GM19035 (cell line): ENCODE data around the gene C14orf132.
"Not testable (repeated sequence)": the region's sequence is repeated elsewhere in the genome, so short reads cannot be mapped to it uniquely, and the experiment has no call there.

ENCODE experiments used
- ATAC-seq: cut with Tn5 transposase; IDR thresholded peaks from one replicate; pipeline ENCODE4 v1.9.1; 2021; ENCODE audit not compliant: unreplicated experiment

Gene C14orf132

DNA sequence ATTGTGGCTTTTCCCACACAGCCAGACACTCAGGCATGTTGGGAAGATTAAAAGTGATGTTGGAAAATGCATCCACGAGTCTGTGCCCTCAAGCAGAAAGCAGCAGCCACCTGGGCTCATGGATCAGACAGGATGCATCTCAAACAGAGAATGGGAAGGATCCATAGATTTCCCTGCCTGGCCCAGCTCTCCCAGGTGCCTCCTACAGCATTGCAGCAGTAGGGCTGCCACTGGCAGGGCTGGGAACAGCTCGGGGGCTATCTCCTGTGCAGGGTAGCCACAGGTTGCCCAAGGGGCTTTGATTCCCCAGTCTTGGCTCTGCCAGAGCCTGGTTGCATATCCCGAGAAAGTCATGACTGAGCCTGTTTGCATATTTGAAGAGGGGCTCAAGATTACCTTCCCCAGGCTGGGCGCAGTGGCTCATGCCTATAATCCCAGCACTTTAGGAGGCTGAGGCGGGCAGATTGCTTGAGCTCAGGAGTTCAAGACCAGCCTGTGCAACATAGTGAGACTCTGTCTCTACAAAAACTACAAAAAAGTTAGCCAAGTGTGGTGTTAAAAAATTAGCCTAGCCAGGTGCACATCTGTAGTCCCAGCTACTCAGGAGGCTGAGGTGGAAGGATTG, 19.5 kb downstream of the C14orf132 start:
- ATAC-seq = no peak

GRCh38 chr14:96059519-96060135, 20.5 kb downstream of the C14orf132 start:
- ATAC-seq = no peak

- ATAC-seq = no peak
These were observed 21.2 kb downstream of the C14orf132 start for GRCh38 chr14:96060186-96060933.

DNA sequence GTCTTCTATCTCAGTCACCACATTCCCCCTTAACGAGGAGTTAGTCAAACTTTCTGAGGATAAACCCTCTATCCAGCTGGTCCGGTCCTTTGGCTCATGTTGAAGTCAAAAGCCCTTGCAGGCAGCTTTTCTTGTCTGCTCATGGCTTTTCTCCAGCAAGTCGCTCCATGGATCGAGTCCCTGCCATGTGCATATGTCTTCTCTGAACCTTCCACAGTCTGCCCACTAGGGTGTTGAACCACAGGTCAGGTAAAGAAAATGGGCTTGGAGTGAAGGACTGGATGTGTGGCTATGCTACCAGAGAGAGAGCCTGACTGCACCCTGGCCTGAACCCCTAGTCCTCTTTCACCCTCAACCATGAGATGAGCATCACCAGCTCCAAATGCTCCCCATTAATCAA, 22.8 kb downstream of the C14orf132 start:
- no peak for ATAC-seq

DNA sequence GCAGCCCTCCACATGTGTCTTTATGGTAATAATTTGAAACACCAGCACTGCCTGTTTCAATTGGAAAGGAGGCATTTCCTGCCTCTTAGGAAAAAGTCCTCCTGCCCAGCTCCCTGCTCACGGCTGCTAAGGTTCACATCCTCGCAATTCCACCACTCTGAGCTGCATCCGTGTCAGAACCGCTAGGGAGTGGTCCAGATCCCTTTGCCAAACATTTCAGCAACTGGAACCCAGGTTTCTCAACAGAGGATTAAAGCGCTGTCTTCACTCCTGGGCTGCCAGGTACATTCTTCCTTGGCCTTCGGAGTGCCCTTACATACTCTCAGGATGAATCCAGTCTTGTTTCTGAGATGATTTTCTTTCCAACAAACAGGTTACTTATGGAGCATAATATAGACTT, 23.3 kb downstream of the C14orf132 start:
- ATAC-seq = no peak

- ATAC-seq = no peak
These were observed 25.7 kb downstream of the C14orf132 start for GRCh38 chr14:96064866-96065265.

DNA sequence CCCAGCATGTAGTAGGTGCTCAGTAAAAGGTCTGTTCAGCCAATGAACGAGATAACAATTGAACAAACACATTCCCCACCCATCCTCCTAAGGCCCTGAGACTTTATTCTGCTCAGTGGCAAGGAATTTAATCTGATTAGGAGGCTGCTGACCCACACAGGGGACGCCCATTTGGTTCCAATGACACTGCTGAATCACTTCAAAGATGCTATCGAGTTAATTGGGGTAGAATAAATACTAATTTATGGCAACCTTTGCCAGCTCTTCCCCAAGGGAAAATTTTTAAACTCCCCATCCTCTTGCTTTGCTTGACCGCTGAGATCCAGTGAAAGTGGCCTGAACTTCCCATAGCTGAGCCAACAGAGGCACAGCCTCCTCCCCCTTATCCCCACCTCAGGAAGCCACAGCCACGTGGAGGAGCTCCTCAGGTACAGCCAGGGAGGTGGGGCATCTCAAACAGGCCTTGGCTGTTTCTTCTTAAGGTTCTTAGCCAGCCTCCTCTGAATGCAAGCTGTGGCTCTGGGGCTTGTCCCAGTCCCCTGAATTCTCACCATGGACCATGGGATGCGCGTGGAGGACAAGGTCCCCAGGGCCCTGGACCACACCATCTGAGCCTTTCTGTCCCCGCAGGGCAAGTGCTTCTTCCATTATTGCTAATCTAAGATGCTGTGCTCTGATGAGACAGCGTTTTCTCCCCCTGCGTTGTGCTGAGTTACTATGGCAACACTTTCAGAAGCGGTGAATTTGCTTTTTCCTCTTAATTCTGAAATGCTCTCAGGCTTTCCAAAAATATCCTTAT, 26.7 kb downstream of the C14orf132 start:
- ATAC-seq = no peak

DNA sequence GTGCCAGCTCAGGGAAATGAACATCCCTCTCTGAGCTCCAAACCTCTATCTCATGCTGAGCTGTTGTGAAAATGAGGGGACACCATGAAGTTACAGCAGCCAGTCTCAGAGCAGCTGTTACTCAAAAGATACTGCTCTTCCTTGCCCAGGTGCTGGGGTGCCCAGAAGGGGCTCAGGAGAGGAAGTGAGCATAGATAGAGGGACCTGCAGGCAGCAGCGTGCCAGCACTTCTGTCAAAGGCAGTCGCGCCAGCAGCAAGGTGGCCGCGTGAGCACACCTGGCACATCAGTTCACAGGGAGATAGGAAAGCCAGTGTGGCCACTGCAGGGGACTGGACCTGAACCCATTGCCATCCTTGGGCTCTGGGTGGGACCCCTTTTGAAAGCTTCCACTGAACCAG, 27.8 kb downstream of the C14orf132 start:
- no peak for ATAC-seq

GRCh38 chr14:96067985-96068930, 29.1 kb downstream of the C14orf132 start:
- ATAC-seq = no peak

DNA sequence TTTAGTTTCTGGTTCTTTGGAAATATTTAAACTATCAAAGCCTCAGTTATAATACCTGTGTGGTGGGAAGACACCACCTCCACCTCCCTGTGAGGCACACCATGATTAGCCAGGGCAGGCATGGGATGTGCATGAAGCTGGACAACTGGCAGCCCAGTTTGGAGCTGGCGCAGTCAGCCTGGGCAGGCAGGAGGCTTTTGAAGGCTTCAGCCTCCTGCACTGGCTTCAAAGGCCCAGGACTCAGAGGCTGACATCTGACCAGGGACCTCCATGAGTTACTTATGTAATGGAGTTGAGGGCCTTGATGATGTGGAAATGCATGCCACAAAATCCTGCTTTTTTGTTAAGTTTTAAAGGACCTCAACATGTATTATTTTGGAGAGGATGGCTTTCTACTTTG, 30.3 kb downstream of the C14orf132 start:
- no peak for ATAC-seq

GRCh38 chr14:96071561-96071960, 32.4 kb downstream of the C14orf132 start:
- ATAC-seq = no peak

- ATAC-seq = no peak
These were observed 32.9 kb downstream of the C14orf132 start for GRCh38 chr14:96072076-96072475.

GRCh38 chr14:96072746-96073145, 33.6 kb downstream of the C14orf132 start:
- no peak for ATAC-seq

- ATAC-seq = not testable (repeated sequence)
These were observed 34.3 kb downstream of the C14orf132 start for GRCh38 chr14:96073260-96074039.

DNA sequence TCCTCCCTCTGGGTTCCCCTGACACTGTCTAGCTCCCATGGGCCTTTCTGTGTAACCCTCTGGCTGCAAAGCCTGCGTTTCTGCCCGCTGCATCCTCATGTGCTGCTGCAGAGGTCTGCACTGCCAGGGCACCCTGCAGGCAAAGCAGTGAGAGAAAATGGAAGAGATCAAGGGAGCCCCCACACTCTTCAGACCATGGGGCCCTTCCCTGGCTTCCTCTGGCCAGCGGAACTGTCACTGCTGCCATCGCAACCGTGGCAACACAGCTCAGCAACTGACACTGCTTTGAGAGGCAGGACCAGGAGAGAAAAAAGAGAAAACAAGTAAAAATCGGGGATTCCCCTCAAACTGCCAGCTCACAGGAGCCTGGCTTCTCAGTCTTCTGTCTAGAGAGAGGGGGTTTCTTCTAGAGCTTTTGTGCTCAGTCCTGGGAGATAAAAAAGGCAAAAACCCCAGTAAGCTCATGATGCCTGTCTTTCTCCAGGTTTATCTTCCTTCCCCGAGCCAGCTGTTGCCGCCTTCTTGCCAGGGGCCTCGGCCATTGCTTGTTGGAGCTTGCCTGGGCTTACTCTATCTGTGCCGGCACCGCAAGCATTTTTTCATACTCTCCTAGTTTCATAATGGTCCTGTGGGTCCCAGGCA, 38.9 kb downstream of the C14orf132 start:
- ATAC-seq = no peak

GRCh38 chr14:96078625-96079016, 39.5 kb downstream of the C14orf132 start:
- ATAC-seq = no peak

DNA sequence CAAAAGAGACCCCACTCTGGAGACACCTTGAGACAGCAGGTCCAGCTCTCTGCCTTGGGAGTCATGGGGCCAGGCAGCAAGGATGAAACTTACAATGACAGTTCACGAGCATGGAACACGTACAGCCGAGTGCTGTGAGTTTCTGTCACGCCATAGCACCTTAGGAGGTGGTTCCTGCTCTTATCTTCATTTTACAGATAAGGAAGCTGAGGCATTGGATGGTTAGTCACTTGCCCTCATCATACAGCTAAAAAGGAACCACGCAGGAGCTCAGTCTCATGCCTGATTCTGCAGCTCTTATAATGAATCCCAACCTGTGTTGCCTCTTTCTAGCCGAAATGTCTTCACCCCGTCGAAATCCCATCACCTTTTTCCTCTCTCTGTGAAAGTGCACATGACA, 39.9 kb downstream of the C14orf132 start:
- ATAC-seq = no peak

DNA sequence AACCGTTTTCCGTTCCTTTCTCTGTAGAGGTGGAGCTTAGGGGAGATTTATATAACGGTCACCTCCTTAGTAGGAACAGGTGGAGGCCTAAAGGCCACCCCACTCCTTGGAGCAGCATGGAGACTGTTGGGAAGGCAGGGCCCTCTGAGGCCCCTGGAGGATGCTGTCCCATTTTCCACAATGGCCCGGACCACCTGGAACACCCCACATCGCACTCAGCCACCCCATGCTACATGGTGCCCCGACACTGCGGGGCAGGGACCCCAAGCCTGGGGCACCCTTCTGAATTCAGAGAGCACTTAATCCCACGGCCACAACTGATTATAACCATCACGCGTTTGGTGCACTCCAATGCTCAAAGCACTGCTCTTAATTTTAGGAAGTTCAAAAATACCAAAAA, 41.4 kb downstream of the C14orf132 start:
- no peak for ATAC-seq

DNA sequence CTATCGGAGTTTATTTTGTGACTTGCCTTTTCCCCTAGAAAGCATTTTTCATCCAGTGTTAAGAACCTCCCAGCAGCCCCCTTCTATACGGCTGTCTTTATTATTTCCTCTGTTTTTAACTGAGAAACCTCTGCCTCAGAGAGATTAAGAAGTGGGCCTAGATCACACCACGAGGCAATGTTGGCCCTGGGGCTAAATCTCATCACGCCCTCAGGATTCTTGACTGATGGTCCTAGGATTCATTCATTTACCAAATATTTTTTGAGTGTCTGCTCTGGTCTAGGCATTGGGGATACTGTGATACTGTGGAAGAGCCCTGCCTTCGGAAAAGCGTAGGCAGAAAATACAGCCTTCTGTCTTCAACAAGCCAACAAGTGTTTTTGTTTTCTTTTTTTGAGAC, 42.1 kb downstream of the C14orf132 start:
- ATAC-seq = no peak
